Measurements from ENCODE around the gene STXBP6.

GRCh38 chr14:24974591-24975374 lies 75.2 kb downstream of the STXBP6 start:
- TF ChIP-seq CTCF (IDR thresholded peaks at IDR 0.05) (no peak), POLR2A (IDR thresholded peaks at IDR 0.05) (no peak)
